HEK293 (cell line): Measurements from ENCODE around the gene THSD7B.

Experiments
- CTCF ChIA-PET: fragments of 350-600 bp; formaldehyde crosslinking; extraction: SDS; loops from one replicate; lab custom pipeline; 2021; ENCODE audit warnings: antibody characterized with exemption; lab: Yijun Ruan, JAX
- POLR2A ChIA-PET: fragments of 300-600 bp; formaldehyde crosslinking; extraction: SDS; loops from one replicate; lab custom pipeline; 2020; ENCODE audit warnings: antibody characterized with exemption, inconsistent platforms; lab: Yijun Ruan, JAX
- H3K27ac ChIP-seq: fragments of 200-500 bp; sonication (Bioruptor generic); 2 replicates; pipeline ENCODE4 v1.5.1; 2014; ENCODE audit warnings: low read depth, low read length, control low read depth, inconsistent platforms; ENCODE audit errors: extremely low read depth
- H3K36me3 ChIP-seq, 2 experiments: fragments of 200-500 bp in 1 of 2; sonication (Bioruptor generic) in 1 of 2; 1 replicate in 1 of 2; 2 replicates in 1 of 2; pipeline ENCODE4 v1.5.1; 2014 to 2017; ENCODE audit warnings: inconsistent platforms in 2 of 2, low read length in 2 of 2; ENCODE audit not compliant: control insufficient read depth in 2 of 2, insufficient read depth in 1 of 2
- H3K4me1 ChIP-seq: fragments of 200-500 bp; sonication (Bioruptor generic); 2 replicates; pipeline ENCODE4 v1.5.1; 2014; ENCODE audit warnings: mild to moderate bottlenecking, low read length, inconsistent platforms; ENCODE audit not compliant: control insufficient read depth, insufficient read depth
- H3K4me3 ChIP-seq: 2 replicates; pipeline ENCODE4 v1.5.1; 2011; ENCODE audit warnings: low read depth, mild to moderate bottlenecking, control low read depth, low read length, moderate library complexity
- H3K9me3 ChIP-seq: fragments of 200-500 bp; sonication (Bioruptor generic); 2 replicates; pipeline ENCODE4 v1.5.1; 2014; ENCODE audit warnings: low read depth, low read length, inconsistent platforms; ENCODE audit not compliant: control insufficient read depth, insufficient read depth
- AEBP2 ChIP-seq: fragments of 450-650 bp; formaldehyde crosslinking; IDR thresholded peaks from 2 replicates; pipeline ENCODE4 v1.5.1; 2016; ENCODE audit warnings: missing biosample characterization, missing genetic modification characterization, borderline replicate concordance
- CTCF ChIP-seq: fragments of 450-650 bp; formaldehyde crosslinking; IDR thresholded peaks from 2 replicates; pipeline ENCODE4 v1.5.1; 2016; ENCODE audit warnings: missing biosample characterization, missing genetic modification characterization
- GLIS1 ChIP-seq: fragments of 450-650 bp; formaldehyde crosslinking; IDR thresholded peaks from 2 replicates; pipeline ENCODE4 v1.5.1; 2016; ENCODE audit warnings: missing biosample characterization, missing genetic modification characterization
- INSM2 ChIP-seq: fragments of 450-650 bp; formaldehyde crosslinking; IDR thresholded peaks from 2 replicates; pipeline ENCODE4 v1.5.1; 2016; ENCODE audit warnings: missing biosample characterization, missing genetic modification characterization
- REPIN1 ChIP-seq: fragments of 450-650 bp; formaldehyde crosslinking; IDR thresholded peaks from 2 replicates; pipeline ENCODE4 v1.5.1; 2017; ENCODE audit warnings: missing biosample characterization, missing genetic modification characterization, low read depth
- YY1 ChIP-seq: fragments of 450-650 bp; formaldehyde crosslinking; IDR thresholded peaks from 2 replicates; pipeline ENCODE4 v1.5.1; 2018; ENCODE audit warnings: missing biosample characterization, missing genetic modification characterization
- ZFP69B ChIP-seq: fragments of 450-650 bp; formaldehyde crosslinking; IDR thresholded peaks from 2 replicates; pipeline ENCODE4 v1.5.1; 2016; ENCODE audit warnings: missing biosample characterization, missing genetic modification characterization
- ZNF214 ChIP-seq: fragments of 450-650 bp; formaldehyde crosslinking; IDR thresholded peaks from 2 replicates; pipeline ENCODE4 v1.5.1; 2017; ENCODE audit warnings: missing biosample characterization, mild to moderate bottlenecking, missing genetic modification characterization, borderline replicate concordance
- ZNF221 ChIP-seq: fragments of 450-650 bp; formaldehyde crosslinking; IDR thresholded peaks from 2 replicates; pipeline ENCODE4 v1.5.1; 2017; ENCODE audit warnings: missing biosample characterization, missing genetic modification characterization, borderline replicate concordance
- ZNF266 ChIP-seq: fragments of 450-650 bp; formaldehyde crosslinking; IDR thresholded peaks from 2 replicates; pipeline ENCODE4 v1.5.1; 2016; ENCODE audit warnings: missing biosample characterization, missing genetic modification characterization, low read depth
- ZNF302 ChIP-seq: fragments of 450-650 bp; formaldehyde crosslinking; IDR thresholded peaks from 2 replicates; pipeline ENCODE4 v1.5.1; 2016; ENCODE audit warnings: missing biosample characterization, missing genetic modification characterization, low read depth
- ZNF391 ChIP-seq: fragments of 450-650 bp; formaldehyde crosslinking; IDR thresholded peaks from 2 replicates; pipeline ENCODE4 v1.5.1; 2016; ENCODE audit warnings: low read depth, missing biosample characterization, missing genetic modification characterization, borderline replicate concordance
- ZNF398 ChIP-seq: fragments of 450-650 bp; formaldehyde crosslinking; IDR thresholded peaks from 2 replicates; pipeline ENCODE4 v1.5.1; 2017; ENCODE audit warnings: missing biosample characterization, missing genetic modification characterization
- ZNF514 ChIP-seq: fragments of 450-650 bp; formaldehyde crosslinking; IDR thresholded peaks from 2 replicates; pipeline ENCODE4 v1.5.1; 2016; ENCODE audit warnings: missing biosample characterization, missing genetic modification characterization
- ZNF530 ChIP-seq: fragments of 450-650 bp; formaldehyde crosslinking; IDR thresholded peaks from 2 replicates; pipeline ENCODE4 v1.5.1; 2016; ENCODE audit warnings: low read depth, missing biosample characterization, missing genetic modification characterization
- ZNF768 ChIP-seq: fragments of 450-650 bp; formaldehyde crosslinking; IDR thresholded peaks from 2 replicates; pipeline ENCODE4 v1.5.1; 2018; ENCODE audit warnings: missing biosample characterization, mild to moderate bottlenecking, missing genetic modification characterization
- TF ChIP-seq, protein P1 (sequence below): fragments of 450-650 bp; formaldehyde crosslinking; IDR thresholded peaks from 2 replicates; pipeline ENCODE4 v1.5.1; 2016; ENCODE audit warnings: missing biosample characterization, missing genetic modification characterization, borderline replicate concordance

Gene THSD7B

GRCh38 chr2:137706786-137707613 lies 941.7 kb downstream of the THSD7B start:
- H3K4me3 ChIP-seq, result no peak overlapping the region
- POLR2A ChIA-PET, result no interaction called here
- TF ChIP-seq CTCF (tag by site-specific recombination) (no peak), ZNF530 (tag by site-specific recombination) (no peak), GLIS1 (tag by site-specific recombination) (peak; percentile 58), INSM2 (tag by site-specific recombination) (no peak), ZNF302 (tag by site-specific recombination) (no peak), AEBP2 (no peak), ZNF391 (tag by site-specific recombination) (no peak), ZNF214 (tag by site-specific recombination) (no peak)
- TF ChIP-seq, all 188 proteins: peak for 1
- H3K9me3 ChIP-seq, result no peaks in the 10 kb centered on the region
- CTCF ChIA-PET, result no interaction called here
- no peak overlapping the region for H3K27ac ChIP-seq
- no peaks in the 10 kb centered on the region for H3K4me1 ChIP-seq
- no peaks in the 10 kb centered on the region for H3K36me3 ChIP-seq

DNA sequence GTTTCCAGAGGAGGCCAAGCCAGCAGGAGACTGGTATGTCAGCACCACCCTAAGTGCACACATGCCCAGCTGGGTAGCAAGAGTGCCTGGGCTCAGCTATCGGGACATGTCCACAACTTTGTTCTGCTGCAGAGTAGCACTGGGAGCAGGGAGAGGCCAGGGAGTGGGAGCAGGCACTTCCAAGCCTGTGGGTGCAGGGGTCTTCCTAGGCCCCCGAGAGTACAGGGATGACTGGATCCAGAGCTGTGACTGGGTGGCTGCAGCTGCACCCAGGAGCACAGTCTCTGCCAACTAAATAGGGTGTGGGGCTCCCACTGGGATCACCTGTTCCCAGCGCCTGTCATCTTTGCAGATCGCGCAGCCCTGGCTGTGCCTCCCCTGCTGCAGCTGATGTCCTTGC lies 943.0 kb downstream of the THSD7B start:
- ChIA-PET POLR2A (no interaction called here), CTCF (no interaction called here)
- no peak overlapping the region for H3K4me3 ChIP-seq
- no peaks in the 10 kb centered on the region for H3K9me3 ChIP-seq
- TF ChIP-seq, protein P1, sequence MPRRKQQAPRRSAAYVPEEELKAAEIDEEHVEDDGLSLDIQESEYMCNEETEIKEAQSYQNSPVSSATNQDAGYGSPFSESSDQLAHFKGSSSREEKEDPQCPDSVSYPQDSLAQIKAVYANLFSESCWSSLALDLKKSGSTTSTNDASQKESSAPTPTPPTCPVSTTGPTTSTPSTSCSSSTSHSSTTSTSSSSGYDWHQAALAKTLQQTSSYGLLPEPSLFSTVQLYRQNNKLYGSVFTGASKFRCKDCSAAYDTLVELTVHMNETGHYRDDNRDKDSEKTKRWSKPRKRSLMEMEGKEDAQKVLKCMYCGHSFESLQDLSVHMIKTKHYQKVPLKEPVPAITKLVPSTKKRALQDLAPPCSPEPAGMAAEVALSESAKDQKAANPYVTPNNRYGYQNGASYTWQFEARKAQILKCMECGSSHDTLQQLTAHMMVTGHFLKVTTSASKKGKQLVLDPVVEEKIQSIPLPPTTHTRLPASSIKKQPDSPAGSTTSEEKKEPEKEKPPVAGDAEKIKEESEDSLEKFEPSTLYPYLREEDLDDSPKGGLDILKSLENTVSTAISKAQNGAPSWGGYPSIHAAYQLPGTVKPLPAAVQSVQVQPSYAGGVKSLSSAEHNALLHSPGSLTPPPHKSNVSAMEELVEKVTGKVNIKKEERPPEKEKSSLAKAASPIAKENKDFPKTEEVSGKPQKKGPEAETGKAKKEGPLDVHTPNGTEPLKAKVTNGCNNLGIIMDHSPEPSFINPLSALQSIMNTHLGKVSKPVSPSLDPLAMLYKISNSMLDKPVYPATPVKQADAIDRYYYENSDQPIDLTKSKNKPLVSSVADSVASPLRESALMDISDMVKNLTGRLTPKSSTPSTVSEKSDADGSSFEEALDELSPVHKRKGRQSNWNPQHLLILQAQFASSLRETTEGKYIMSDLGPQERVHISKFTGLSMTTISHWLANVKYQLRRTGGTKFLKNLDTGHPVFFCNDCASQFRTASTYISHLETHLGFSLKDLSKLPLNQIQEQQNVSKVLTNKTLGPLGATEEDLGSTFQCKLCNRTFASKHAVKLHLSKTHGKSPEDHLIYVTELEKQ, result no peak
- no peak for TF ChIP-seq ZNF514 (tag by site-specific recombination)
- TF ChIP-seq ZNF398 (tag by site-specific recombination), result no peak
- no peak for TF ChIP-seq YY1 (tag by site-specific recombination)
- TF ChIP-seq ZNF221 (tag by site-specific recombination), result no peak
- no peak for TF ChIP-seq ZNF768 (tag by site-specific recombination)
- no peak for TF ChIP-seq REPIN1 (tag by site-specific recombination)
- no peak for TF ChIP-seq ZNF266 (tag by site-specific recombination)
- no peak for TF ChIP-seq ZFP69B (tag by site-specific recombination)
- no peak overlapping the region for H3K27ac ChIP-seq
- no peaks in the 10 kb centered on the region for H3K36me3 ChIP-seq
- no peaks in the 10 kb centered on the region for H3K4me1 ChIP-seq
